Stomach smooth muscle (tissue), 2 donors: ENCODE results near the gene FCN3.

Experiments used
- H3K27ac ChIP-seq: one replicate; pipeline ENCODE4 v1.7.0; 2013; ENCODE audit warnings: mild to moderate bottlenecking, low read length, inconsistent platforms
- H3K27me3 ChIP-seq, 2 donors: one replicate each; pipeline ENCODE4 v1.7.0; 2013; ENCODE audit warnings: low read length in 2 of 2; ENCODE audit not compliant: insufficient read depth in 2 of 2, control insufficient read depth in 1 of 2
- H3K36me3 ChIP-seq, 2 donors: one replicate each; pipeline ENCODE4 v1.7.0; 2013; ENCODE audit warnings: low read length in 2 of 2; ENCODE audit not compliant: control insufficient read depth in 2 of 2, insufficient read depth in 2 of 2
- H3K4me1 ChIP-seq: one replicate; pipeline ENCODE4 v1.7.0; 2013; ENCODE audit warnings: low read length; ENCODE audit not compliant: control insufficient read depth, insufficient read depth
- H3K4me3 ChIP-seq, 2 donors: one replicate each; pipeline ENCODE4 v1.7.0; 2013; ENCODE audit warnings: low read length in 2 of 2
- H3K9ac ChIP-seq, 2 donors: one replicate each; pipeline ENCODE4 v1.7.0; 2013; ENCODE audit warnings: low read length in 2 of 2, mild to moderate bottlenecking in 1 of 2
- H3K9me3 ChIP-seq, 2 donors: one replicate each; pipeline ENCODE4 v1.7.0; 2013; ENCODE audit warnings: low read length in 2 of 2; ENCODE audit not compliant: control insufficient read depth in 2 of 2
- donor health status: healthy.
- donor health status: Pancreatic carcinoma.

FCN3 gene

DNA sequence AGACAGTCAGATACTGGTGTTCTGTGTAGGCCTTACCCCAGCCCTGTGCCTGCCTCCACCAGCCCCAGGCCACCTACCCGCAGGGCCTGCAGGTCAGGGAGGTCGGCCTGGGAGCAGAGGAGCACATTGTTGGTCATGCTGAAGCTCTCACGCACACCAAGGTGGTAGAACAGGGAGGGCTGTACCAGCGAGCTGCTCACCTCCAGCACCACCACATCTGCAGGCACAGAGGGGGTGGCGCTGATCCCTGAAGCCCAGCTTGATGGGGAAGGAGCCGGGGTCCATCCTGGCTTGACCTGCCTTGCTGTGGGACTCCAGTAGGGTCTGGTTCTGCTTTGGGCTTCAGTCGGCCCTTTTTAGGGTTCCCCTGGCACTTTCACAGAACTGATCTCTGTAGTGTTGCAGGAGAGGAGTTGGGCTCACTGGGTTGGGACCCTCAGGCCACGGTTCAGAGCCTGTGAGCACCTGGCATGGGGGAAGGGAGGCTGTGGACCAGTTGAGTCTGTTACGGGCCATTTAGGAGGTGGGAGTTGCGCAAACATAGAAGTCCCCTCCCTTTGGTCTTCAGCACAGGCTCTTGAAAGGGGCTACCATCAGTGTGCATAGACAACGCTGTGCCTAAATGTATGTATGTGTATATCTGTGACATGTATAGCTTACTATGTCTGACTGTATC is 9.8 kb downstream of the FCN3 start:
- H3K4me1 ChIP-seq = peaks cover 30% of the 10 kb centered on the region
- H3K4me3 ChIP-seq = peak overlapping the region; percentile 76 to 84
- H3K27ac ChIP-seq = peak overlapping the region; percentile 95
- H3K9ac ChIP-seq = peak overlapping the region; percentile 71 to 87
- no peaks in the 10 kb centered on the region for H3K27me3 ChIP-seq
- no peaks in the 10 kb centered on the region for H3K9me3 ChIP-seq
- H3K36me3 ChIP-seq = peaks cover 9 to 24% of the 10 kb centered on the region in 2 donors

DNA sequence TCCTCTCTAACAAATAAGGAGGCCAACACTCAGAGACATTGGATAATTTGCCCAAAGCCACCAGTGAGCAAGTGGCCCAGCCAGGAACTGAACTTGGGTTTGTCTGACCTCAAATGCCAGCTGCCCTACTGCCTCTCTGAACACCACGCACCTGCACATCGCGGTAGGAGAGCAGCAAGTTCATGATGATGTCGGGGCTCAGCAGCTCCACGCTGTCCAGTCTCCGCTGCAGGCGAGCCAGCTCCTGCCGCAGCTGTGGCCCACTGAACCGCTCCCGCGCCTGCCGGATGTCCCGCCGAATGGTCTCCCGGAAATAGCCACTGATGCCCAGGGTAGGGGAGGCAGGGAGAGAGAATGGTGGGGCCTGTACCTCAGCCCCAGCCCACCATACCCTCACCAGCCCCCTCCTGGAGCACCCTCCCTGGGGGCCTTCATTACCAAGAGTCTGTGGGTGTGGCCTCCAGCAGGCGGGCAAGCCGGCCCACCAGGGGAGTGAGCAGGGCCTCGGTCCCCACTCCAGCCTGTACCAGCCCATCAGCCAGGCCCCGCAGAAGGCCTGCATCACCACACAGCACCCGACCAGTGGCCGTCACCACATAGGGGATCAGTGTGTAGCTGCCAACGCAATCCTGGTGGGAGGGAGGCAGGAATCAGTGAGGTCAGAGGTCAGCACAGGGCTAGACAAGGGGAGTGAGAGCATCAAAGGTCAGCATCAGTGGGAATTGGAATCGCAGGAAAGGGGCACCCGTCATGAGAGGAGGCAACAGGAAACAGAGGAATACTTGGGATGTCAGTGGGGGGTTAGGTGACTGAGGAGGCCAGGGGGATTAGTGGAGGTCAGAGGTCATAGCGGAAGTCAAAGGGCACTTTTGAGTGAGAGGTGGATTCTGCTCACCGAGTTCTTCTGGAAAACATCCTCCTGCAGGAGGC is 10.6 kb downstream of the FCN3 start:
- no peaks in the 10 kb centered on the region for H3K27me3 ChIP-seq
- peaks cover 24% of the 10 kb centered on the region for H3K4me1 ChIP-seq
- no peaks in the 10 kb centered on the region for H3K9me3 ChIP-seq
- no peak overlapping the region for H3K4me3 ChIP-seq
- peaks cover 9 to 27% of the 10 kb centered on the region in 2 donors for H3K36me3 ChIP-seq
- peak overlapping the region in 1 of 2 donors; percentile 29 for H3K9ac ChIP-seq
- peak overlapping the region; percentile 95 for H3K27ac ChIP-seq

DNA sequence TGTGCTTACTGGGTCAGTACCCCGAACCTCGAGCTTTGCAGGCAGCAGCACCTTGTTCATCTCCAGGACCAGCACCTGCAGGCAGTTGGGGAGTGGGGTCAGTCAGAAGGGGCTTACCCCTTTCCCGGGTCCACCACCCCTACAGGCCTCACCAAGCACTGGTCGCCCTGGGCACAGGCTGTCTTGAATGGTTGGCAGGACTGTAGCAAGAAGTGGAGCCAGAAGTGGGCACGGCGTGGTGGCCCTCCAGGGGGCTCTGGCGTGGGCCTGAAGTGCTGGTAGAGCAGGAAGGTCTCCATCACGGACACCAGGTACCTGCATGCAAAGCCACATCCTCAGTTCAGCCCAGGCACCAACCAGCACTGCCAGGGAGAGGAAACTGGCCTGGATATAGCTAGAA is 13.1 kb downstream of the FCN3 start:
- Histone ChIP-seq H3K27me3 (no peaks in the 10 kb centered on the region), H3K4me3 (no peak overlapping the region), H3K36me3 (peaks cover 12 to 38% of the 10 kb centered on the region in 2 donors), H3K9ac (no peak overlapping the region), H3K4me1 (peaks cover 22% of the 10 kb centered on the region), H3K27ac (no peak overlapping the region), H3K9me3 (no peaks in the 10 kb centered on the region)

DNA sequence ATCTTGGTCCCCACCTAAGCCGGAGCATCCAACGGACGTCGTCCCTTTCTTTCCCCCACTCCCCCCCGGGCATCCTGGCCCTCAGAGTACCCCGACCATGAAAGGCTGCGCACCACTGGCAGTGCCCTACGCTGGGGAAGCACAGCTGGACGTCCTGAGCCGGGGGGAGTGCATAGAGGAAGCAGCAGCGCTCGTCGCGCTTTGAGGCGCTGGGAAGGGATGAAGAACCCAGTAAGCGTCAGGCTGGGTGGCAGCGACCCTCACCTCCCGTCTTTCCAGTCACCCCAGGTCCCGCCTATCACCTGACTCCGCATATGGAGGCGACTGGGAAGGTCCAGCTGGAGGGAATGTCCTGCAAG is 13.6 kb downstream of the FCN3 start:
- Histone ChIP-seq H3K27ac (no peak overlapping the region), H3K27me3 (no peaks in the 10 kb centered on the region), H3K9ac (no peak overlapping the region), H3K9me3 (no peaks in the 10 kb centered on the region), H3K4me1 (peaks cover 22% of the 10 kb centered on the region), H3K36me3 (peaks cover 15 to 42% of the 10 kb centered on the region in 2 donors), H3K4me3 (peak overlapping the region in 1 of 2 donors; percentile 55)

DNA sequence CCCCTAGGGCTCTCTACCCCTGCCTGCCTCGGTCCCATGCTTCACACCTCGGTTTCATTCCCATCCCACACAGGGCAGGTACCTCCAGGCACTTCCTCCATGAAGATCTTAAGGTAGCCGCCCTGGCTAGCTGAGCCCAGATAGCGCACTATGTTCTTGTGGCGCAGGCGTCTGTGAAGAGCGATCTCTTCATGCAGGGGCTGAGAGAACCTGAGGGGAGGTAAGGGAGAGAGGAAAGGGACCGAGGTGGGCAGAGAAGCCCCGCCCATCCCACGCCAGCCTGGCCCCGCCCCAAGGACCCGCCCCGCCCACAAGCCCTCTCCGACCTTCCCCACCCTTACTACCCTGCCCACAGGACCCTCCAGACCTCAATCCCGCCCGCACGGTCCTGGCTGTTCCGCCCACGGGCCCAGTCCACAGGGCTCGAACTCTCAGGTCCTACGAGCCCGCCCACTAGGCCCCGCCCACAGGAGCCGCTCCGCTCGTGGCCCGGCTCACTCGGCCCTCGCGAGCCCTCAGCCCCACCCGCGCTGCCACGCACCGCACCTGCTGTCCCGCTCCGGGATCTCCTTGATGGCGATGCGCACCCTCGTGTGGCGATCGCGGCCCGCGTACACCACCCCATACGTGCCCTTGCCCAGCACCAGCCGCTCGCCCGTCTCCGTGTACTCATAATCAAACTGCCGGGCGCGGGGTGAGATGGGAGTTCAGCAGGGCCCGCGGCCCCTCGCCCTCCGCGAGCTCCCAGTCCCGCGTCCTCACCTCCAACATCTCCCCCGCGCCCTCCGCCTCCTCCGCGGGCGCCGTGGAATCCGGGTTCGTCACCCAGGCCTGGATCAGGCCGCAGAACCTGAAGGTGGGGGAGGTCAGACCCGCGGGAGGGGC is 14.2 kb downstream of the FCN3 start:
- no peak overlapping the region for H3K27ac ChIP-seq
- peaks cover 21 to 48% of the 10 kb centered on the region in 2 donors for H3K36me3 ChIP-seq
- peak overlapping the region; percentile 18 to 55 for H3K4me3 ChIP-seq
- H3K4me1 ChIP-seq = peaks cover 22% of the 10 kb centered on the region
- H3K9me3 ChIP-seq = no peaks in the 10 kb centered on the region
- peak overlapping the region in 1 of 2 donors; percentile 40 for H3K9ac ChIP-seq
- no peaks in the 10 kb centered on the region for H3K27me3 ChIP-seq

DNA sequence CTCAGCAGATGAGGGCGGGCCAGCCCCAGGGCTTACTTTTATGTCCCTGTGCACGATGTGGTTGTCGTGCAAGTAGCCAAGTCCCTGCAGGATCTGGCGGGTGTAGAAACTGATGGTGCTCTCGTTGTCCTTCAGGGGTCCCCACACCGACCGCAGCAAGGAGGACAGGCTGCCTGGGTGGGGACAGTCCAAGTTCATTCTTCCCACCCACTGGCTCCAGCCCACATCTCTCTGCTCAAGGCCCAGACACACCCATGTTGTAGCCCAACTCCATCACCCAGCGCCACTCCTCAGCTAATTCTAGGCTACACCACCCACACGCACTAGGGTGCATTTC is 14.8 kb downstream of the FCN3 start:
- Histone ChIP-seq H3K4me1 (peaks cover 17% of the 10 kb centered on the region), H3K27me3 (no peaks in the 10 kb centered on the region), H3K9ac (no peak overlapping the region), H3K4me3 (no peak overlapping the region), H3K9me3 (no peaks in the 10 kb centered on the region), H3K27ac (no peak overlapping the region), H3K36me3 (peaks cover 24 to 50% of the 10 kb centered on the region in 2 donors)

DNA sequence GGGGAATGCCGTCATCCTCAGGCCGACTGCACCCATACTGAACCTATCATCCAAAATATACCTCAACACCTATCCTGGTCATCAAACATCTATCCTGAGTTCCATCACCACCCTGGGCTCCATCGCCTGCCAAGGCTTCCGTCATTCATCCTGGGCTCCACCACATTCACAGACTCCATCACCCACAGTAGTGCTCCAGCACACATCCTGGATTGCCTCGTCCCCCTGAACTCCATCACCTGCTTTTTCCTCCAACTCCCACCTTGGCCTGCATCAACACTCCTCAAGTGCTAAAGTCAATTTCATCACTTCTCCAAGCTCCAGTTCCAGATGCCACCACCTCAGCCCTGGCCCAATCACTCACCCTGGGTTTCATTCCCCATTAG is 15.7 kb downstream of the FCN3 start:
- Histone ChIP-seq H3K27me3 (no peaks in the 10 kb centered on the region), H3K9ac (no peak overlapping the region), H3K27ac (no peak overlapping the region), H3K4me3 (no peak overlapping the region), H3K9me3 (no peaks in the 10 kb centered on the region), H3K36me3 (peaks cover 24 to 45% of the 10 kb centered on the region in 2 donors), H3K4me1 (peaks cover 11% of the 10 kb centered on the region)

DNA sequence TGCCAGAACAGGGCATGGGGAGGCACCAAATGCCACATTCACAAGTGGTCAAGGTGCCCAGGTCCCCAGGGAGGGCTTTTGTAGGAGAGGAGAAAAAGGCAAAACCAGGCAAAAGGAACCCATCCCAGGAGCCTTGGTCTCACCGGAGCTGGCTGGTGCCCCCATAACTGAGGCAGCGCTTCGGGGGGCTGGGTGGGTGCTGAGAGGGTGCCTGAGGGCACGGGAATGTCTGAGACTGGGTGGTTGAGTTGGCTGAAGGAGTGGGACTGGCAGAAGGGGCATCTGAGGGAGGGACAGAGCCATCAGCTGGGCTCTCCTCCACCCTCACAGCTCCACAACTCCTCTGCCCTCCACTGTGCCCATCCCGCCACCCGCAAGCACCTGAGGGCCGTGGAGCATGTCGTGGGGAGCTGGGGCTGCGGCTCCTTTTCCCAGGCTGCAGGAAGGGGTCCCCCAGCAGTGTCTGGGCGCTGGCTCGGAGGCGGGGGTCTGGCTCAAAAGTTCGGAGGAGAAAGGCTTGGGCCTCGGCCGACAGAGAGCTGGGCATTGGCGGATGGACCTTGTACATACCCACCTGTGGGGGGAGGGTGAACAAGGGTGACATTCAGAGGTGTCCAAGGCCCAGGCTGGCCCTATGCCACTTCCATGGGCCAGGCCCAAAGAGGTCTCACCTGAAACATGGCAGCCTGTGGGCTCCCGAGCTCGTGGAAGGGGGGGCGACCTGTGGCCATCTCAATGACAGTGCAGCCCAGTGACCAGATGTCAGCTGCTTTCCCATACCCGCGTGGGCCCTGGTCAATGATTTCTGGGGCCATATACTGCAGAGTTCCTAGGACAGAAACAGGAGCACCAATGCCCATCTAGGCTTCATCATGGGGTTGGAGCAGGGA is 16.3 kb downstream of the FCN3 start:
- Histone ChIP-seq H3K36me3 (peaks cover 21 to 41% of the 10 kb centered on the region in 2 donors), H3K9ac (no peak overlapping the region), H3K4me3 (no peak overlapping the region), H3K27me3 (no peaks in the 10 kb centered on the region), H3K4me1 (peaks cover 11% of the 10 kb centered on the region), H3K27ac (no peak overlapping the region), H3K9me3 (no peaks in the 10 kb centered on the region)

DNA sequence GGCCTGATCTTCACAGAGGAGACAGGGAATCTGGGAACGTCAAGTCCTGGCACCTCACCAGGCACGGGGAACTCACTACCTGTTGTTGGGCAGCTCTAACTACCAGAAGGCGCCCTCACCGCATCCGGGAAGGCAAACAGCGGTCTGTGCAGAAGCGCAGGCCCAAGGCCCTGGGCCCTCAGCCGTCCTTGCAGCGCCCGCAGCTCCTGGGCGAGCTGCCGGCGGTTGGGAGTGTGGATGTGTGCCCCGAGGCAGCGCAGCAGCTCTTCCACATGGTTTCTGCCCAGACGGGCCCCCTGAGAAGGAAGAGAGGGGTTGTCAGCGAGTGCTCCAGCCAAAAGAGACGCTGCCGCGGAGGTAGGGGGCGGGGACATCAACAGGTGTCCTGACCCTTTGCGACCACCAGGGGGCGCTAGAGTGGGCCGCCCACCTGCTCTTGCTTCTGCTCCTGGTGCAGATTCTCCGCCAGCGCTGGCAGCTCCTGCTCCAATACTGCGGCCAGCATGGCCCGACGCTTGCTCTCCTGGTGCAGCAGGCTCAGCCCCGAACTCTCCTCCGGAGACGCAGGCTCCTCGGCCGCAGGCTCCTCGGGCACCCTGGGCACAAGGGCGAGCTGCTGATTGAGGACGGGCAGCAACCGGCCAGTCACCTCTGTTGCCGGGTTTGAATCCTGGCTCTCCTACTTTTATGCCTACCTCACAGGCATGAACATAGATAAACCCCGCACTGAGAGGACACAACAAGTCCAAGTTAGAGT is 17.2 kb downstream of the FCN3 start:
- Histone ChIP-seq H3K9ac (peak overlapping the region in 1 of 2 donors; percentile 36), H3K4me3 (peak overlapping the region in 1 of 2 donors; percentile 49), H3K36me3 (peaks cover 21 to 33% of the 10 kb centered on the region in 2 donors), H3K9me3 (no peaks in the 10 kb centered on the region), H3K27ac (no peak overlapping the region), H3K27me3 (no peaks in the 10 kb centered on the region), H3K4me1 (peaks cover 11% of the 10 kb centered on the region)
